Astrocyte (in vitro differentiated cells and primary cell): ENCODE measurements around the gene PGAM5. TPM values are rescaled to one million over a fixed set of nuclear protein-coding genes. Genes with fewer than 3 reads are reported as not detected.

ENCODE experiments used
- DNase-seq: peaks from one replicate; pipeline ENCODE4 v3.0.0-alpha.2; 2010; ENCODE audit warnings: low read depth
- FAIRE-seq: peaks from 2 replicates; lab custom pipeline; 2011; peaks lifted over from hg19 to GRCh38; lab: Jason Lieb, UNC
- H2AFZ ChIP-seq: 2 replicates; pipeline ENCODE4 v1.6.0; 2012; ENCODE audit warnings: low read depth, low read length, inconsistent platforms
- H3K27ac ChIP-seq: 2 replicates; pipeline ENCODE4 v1.5.1; 2011; ENCODE audit warnings: low read depth, low read length, inconsistent platforms
- H3K27me3 ChIP-seq: 2 replicates; pipeline ENCODE4 v1.6.0; 2011; ENCODE audit warnings: low read length, inconsistent platforms; ENCODE audit not compliant: insufficient read depth
- H3K36me3 ChIP-seq: 2 replicates; pipeline ENCODE4 v1.5.1; 2011; ENCODE audit warnings: low read length, inconsistent platforms; ENCODE audit not compliant: insufficient read depth
- H3K4me1 ChIP-seq: 2 replicates; pipeline ENCODE4 v1.5.1; 2011; ENCODE audit warnings: low read length, inconsistent platforms; ENCODE audit not compliant: insufficient read depth
- H3K4me2 ChIP-seq: 2 replicates; pipeline ENCODE4 v1.6.0; 2012; ENCODE audit warnings: low read length, inconsistent platforms
- H3K4me3 ChIP-seq: 2 replicates; pipeline ENCODE4 v1.5.1; 2011; ENCODE audit warnings: low read depth, mild to moderate bottlenecking, low read length, inconsistent platforms; ENCODE audit not compliant: insufficient read depth
- H3K79me2 ChIP-seq: 2 replicates; pipeline ENCODE4 v1.6.0; 2012; ENCODE audit warnings: mild to moderate bottlenecking, low read length, inconsistent platforms; ENCODE audit not compliant: insufficient read depth
- H3K9ac ChIP-seq: 2 replicates; pipeline ENCODE4 v1.6.0; 2012; ENCODE audit warnings: mild to moderate bottlenecking, low read length, inconsistent platforms
- H3K9me3 ChIP-seq: 2 replicates; pipeline ENCODE4 v1.5.1; 2012; ENCODE audit warnings: low read depth, mild to moderate bottlenecking, low read length, inconsistent platforms; ENCODE audit not compliant: insufficient read depth
- H4K20me1 ChIP-seq: 2 replicates; pipeline ENCODE4 v1.6.0; 2012; ENCODE audit warnings: low read length, inconsistent platforms; ENCODE audit not compliant: insufficient read depth
- H3K27ac Mint-ChIP-seq: one replicate; pipeline ENCODE4 v1.8.0; 2021; ENCODE audit warnings: mild to moderate bottlenecking, mixed read lengths; ENCODE audit not compliant: unreplicated experiment
- H3K27me3 Mint-ChIP-seq: one replicate; pipeline ENCODE4 v1.8.0; 2021; ENCODE audit warnings: low read depth, mixed read lengths; ENCODE audit not compliant: unreplicated experiment
- H3K36me3 Mint-ChIP-seq: one replicate; pipeline ENCODE4 v1.8.0; 2021; ENCODE audit warnings: low read depth, mixed read lengths; ENCODE audit not compliant: unreplicated experiment
- H3K4me1 Mint-ChIP-seq: one replicate; pipeline ENCODE4 v1.8.0; 2021; ENCODE audit warnings: low read depth, mixed read lengths; ENCODE audit not compliant: unreplicated experiment
- H3K4me3 Mint-ChIP-seq: one replicate; pipeline ENCODE4 v1.8.0; 2021; ENCODE audit warnings: mild to moderate bottlenecking, moderate library complexity, mixed read lengths; ENCODE audit not compliant: unreplicated experiment
- H3K9me3 Mint-ChIP-seq: one replicate; pipeline ENCODE4 v1.8.0; 2021; ENCODE audit warnings: mild to moderate bottlenecking, mixed read lengths; ENCODE audit not compliant: unreplicated experiment
- EZH2 ChIP-seq: IDR thresholded peaks from 2 replicates; pipeline ENCODE4 v1.6.1; 2012; ENCODE audit warnings: mild to moderate bottlenecking, low read length, inconsistent platforms; ENCODE audit not compliant: insufficient read depth
- total RNA-seq: library from RNA; stranded (reverse); gene quantifications from 2 replicates; pipeline ENCODE4 v1.2.1, GENCODE V29; 2021
- TF ChIP-seq, protein P1 (sequence below): IDR thresholded peaks from 2 replicates; pipeline ENCODE4 v1.5.1; 2011; ENCODE audit warnings: low read depth, mild to moderate bottlenecking, inconsistent platforms, low read length, moderate library complexity; ENCODE audit not compliant: insufficient read depth

The PGAM5 gene
- total RNA-seq, 1 donor from 2014 or later, result 43.4 TPM

DNA sequence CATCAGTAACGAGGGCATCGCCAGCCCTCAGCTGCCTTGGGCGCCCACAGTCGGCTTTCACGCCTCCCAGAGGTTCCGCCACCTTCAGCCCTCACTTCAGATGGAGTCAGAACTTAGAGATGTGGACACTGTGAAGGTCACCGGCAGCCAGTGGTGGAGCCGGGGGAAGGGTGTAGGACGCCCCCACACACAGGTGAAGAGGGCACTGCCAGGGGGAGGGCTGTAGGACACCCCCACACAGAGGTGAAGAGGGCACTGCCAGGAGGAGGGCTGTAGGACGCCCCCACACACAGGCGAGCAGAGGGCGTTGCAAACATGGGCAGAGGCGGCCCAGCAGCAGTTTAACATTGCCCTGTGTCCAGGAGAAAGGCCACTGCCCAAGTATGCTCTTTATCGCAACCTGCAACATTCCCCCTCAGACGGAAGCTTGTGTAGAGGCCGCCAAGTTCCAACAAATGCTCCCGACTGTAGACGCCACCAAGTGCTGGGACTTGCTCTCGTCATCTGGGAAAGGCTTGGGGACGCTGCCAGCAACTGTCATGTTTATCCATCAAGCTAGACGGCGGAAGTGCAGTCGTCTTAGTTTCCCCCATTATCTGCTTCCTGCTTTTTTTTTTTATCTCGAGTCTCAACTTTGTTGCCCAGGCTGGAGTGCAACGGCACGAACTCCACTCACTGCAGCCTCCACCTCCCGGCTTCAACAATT, 55.9 kb downstream of the PGAM5 start:
- H3K27me3 Mint-ChIP-seq, result no peaks in the 10 kb centered on the region
- Histone ChIP-seq H3K36me3 (peaks cover 10% of the 10 kb centered on the region), H3K9ac (no peak overlapping the region), H3K4me1 (peaks cover 10% of the 10 kb centered on the region), H3K27me3 (no peaks in the 10 kb centered on the region), H4K20me1 (peaks cover 32% of the 10 kb centered on the region), H3K4me2 (no peak overlapping the region), H2AFZ (no peak overlapping the region), H3K9me3 (no peaks in the 10 kb centered on the region), H3K27ac (peak overlapping the region; percentile 11), H3K4me3 (no peak overlapping the region), H3K79me2 (peaks cover 5% of the 10 kb centered on the region)
- H3K4me1 Mint-ChIP-seq, result peaks cover 9% of the 10 kb centered on the region
- DNase-seq (peak; percentile 26), FAIRE-seq (no peak)
- peaks cover 10% of the 10 kb centered on the region for H3K36me3 Mint-ChIP-seq
- peaks cover 2% of the 10 kb centered on the region for H3K9me3 Mint-ChIP-seq
- no peak for TF ChIP-seq EZH2
- TF ChIP-seq, protein P1, sequence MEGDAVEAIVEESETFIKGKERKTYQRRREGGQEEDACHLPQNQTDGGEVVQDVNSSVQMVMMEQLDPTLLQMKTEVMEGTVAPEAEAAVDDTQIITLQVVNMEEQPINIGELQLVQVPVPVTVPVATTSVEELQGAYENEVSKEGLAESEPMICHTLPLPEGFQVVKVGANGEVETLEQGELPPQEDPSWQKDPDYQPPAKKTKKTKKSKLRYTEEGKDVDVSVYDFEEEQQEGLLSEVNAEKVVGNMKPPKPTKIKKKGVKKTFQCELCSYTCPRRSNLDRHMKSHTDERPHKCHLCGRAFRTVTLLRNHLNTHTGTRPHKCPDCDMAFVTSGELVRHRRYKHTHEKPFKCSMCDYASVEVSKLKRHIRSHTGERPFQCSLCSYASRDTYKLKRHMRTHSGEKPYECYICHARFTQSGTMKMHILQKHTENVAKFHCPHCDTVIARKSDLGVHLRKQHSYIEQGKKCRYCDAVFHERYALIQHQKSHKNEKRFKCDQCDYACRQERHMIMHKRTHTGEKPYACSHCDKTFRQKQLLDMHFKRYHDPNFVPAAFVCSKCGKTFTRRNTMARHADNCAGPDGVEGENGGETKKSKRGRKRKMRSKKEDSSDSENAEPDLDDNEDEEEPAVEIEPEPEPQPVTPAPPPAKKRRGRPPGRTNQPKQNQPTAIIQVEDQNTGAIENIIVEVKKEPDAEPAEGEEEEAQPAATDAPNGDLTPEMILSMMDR, result no peak
- peak overlapping the region; percentile 34 for H3K27ac Mint-ChIP-seq
- H3K4me3 Mint-ChIP-seq, result peak overlapping the region; percentile 57

DNA sequence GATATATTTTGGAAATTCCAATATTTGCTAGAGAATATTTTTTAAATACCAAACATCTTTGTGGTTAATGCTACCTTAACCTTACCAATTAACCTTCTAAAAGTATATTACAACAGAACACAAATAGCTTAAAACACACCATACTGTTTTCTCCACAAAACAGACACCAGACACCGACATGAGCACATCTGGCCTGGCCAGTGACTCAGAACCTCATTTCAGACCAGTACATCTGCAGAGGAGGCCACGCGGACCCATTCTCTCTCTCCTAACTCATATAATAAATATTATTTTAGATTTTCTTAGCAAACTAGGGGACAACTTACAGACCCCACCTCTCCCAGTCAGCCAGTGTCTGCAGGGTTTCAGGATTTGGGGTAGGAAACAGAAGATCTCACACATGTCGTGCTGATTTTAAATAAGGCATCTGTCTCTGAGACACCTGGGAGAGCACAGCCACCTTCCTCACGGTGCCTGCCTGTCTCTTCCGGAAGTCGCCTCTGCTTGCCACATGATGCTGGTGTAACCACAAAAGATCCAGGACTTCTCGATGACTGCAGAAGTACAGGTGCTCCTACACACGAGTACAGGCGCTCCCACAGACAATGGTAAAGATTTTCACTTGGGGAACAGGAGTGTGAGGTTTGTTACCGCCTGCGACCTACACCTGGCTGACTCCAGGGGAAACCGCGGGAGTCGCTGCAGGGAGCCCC, 60.6 kb downstream of the PGAM5 start:
- peaks cover 15% of the 10 kb centered on the region for H3K36me3 Mint-ChIP-seq
- Histone ChIP-seq H3K9ac (no peak overlapping the region), H4K20me1 (peaks cover 68% of the 10 kb centered on the region), H3K9me3 (no peaks in the 10 kb centered on the region), H3K4me1 (peaks cover 9% of the 10 kb centered on the region), H3K27ac (no peak overlapping the region), H2AFZ (no peak overlapping the region), H3K79me2 (peaks cover 14% of the 10 kb centered on the region), H3K27me3 (no peaks in the 10 kb centered on the region), H3K4me2 (no peak overlapping the region), H3K36me3 (peaks cover 44% of the 10 kb centered on the region), H3K4me3 (no peak overlapping the region)
- no peak overlapping the region for H3K4me3 Mint-ChIP-seq
- H3K27ac Mint-ChIP-seq, result no peak overlapping the region
- FAIRE-seq (no peak), DNase-seq (no peak)
- H3K4me1 Mint-ChIP-seq, result peaks cover 5% of the 10 kb centered on the region
- no peaks in the 10 kb centered on the region for H3K9me3 Mint-ChIP-seq
- H3K27me3 Mint-ChIP-seq, result no peaks in the 10 kb centered on the region
- TF ChIP-seq EZH2, result no peak

Other genes with a start within 250 kb of the PGAM5 start
- gene FBRSL1, start 220.7 kb upstream of the PGAM5 start, total RNA-seq, result 36.6 and 43.8 TPM in 2 replicates
- not detected in 2 replicates for gene LRCOL1, start 100.3 kb upstream of the PGAM5 start, total RNA-seq
- gene P2RX2, start 92.1 kb upstream of the PGAM5 start, total RNA-seq, result not detected in 2 replicates
- 11.9 and 15.4 TPM in 2 replicates for gene POLE, start 23.5 kb upstream of the PGAM5 start, total RNA-seq
- 8.1 and 9.0 TPM in 2 replicates for gene PXMP2, start 23.3 kb upstream of the PGAM5 start, total RNA-seq
- 123 and 140 TPM in 2 replicates for gene ANKLE2, start 51.0 kb downstream of the PGAM5 start, total RNA-seq
- 86.7 and 97.8 TPM in 2 replicates for gene GOLGA3, start 118.0 kb downstream of the PGAM5 start, total RNA-seq
- gene CHFR, start 176.8 kb downstream of the PGAM5 start, total RNA-seq, result 60.4 and 66.6 TPM in 2 replicates
- 14.3 and 16.2 TPM in 2 replicates for gene ZNF605, start 245.5 kb downstream of the PGAM5 start, total RNA-seq